Nephron (organoid): ENCODE results near the gene SPAG7.
"Not testable (repeated sequence)": the region's sequence is repeated elsewhere in the genome, so short reads cannot be mapped to it uniquely, and the experiment has no call there.

Experiments
- H3K27ac Mint-ChIP-seq, 3 experiments: 2 replicates each; pipeline ENCODE4 v1.8.0; 2020; ENCODE audit warnings: mixed read lengths in 3 of 3, mild to moderate bottlenecking in 2 of 3, moderate library complexity in 1 of 3
- H3K27me3 Mint-ChIP-seq: 2 replicates; pipeline ENCODE4 v1.8.0; 2021; ENCODE audit warnings: low read depth, mild to moderate bottlenecking, moderate library complexity, mixed read lengths
- H3K36me3 Mint-ChIP-seq: 2 replicates; pipeline ENCODE4 v1.8.0; 2020; ENCODE audit warnings: low read depth, mixed read lengths
- H3K4me1 Mint-ChIP-seq: 2 replicates; pipeline ENCODE4 v1.8.0; 2020; ENCODE audit warnings: mixed read lengths
- H3K4me3 Mint-ChIP-seq, 3 experiments: 2 replicates each; pipeline ENCODE4 v1.8.0; 2020; ENCODE audit warnings: mild to moderate bottlenecking in 3 of 3, mixed read lengths in 3 of 3, moderate library complexity in 2 of 3
- H3K9me3 Mint-ChIP-seq: 2 replicates; pipeline ENCODE4 v1.8.0; 2020; ENCODE audit warnings: mixed read lengths
- CTCF ChIP-seq, 3 experiments: fragments of 200-600 bp; sonication (generic); IDR thresholded peaks; one replicate each; pipeline ENCODE4 v1.5.0; 2021; ENCODE audit warnings: antibody characterized with exemption in 3 of 3; ENCODE audit not compliant: unreplicated experiment in 3 of 3

Gene SPAG7

GRCh38 chr17:4934173-4934979 lies 33.2 kb downstream of the SPAG7 start:
- peak overlapping the region in 1 of 3 experiments; percentile 26 for H3K27ac Mint-ChIP-seq
- peaks cover 23% of the 10 kb centered on the region for H3K4me1 Mint-ChIP-seq
- peak in 1 of 3 experiments; percentile 8 for TF ChIP-seq CTCF (IDR thresholded peaks at IDR 0.05; ENCODE audit: unreplicated experiment in 3 of 3)
- H3K27me3 Mint-ChIP-seq = no peaks in the 10 kb centered on the region
- peaks cover 10% of the 10 kb centered on the region for H3K36me3 Mint-ChIP-seq
- peak overlapping the region in 2 of 3 experiments; percentile 0 to 15 for H3K4me3 Mint-ChIP-seq
- no peaks in the 10 kb centered on the region for H3K9me3 Mint-ChIP-seq

DNA sequence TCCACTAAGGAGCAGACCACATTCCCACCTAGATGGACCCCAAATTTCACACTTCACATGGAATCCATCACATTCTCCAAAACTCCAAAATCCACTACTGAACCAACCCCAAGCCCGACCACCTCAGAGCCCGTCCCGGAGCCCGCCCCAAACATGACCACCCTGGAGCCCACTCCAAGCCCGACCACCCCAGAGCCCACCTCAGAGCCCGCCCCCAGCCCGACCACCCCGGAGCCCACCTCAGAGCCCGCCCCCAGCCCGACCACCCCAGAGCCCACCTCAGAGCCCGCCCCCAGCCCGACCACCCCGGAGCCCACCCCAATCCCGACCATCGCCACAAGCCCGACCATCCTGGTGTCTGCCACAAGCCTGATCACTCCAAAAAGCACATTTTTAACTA lies 34.0 kb downstream of the SPAG7 start:
- Mint-ChIP-seq H3K27ac (peak overlapping the region in 1 of 3 experiments; percentile 47), H3K9me3 (no peaks in the 10 kb centered on the region), H3K36me3 (peaks cover 10% of the 10 kb centered on the region), H3K27me3 (no peaks in the 10 kb centered on the region), H3K4me1 (peaks cover 16% of the 10 kb centered on the region), H3K4me3 (no peak overlapping the region)
- TF ChIP-seq CTCF (IDR thresholded peaks at IDR 0.05; ENCODE audit: unreplicated experiment in 3 of 3) = no peak

DNA sequence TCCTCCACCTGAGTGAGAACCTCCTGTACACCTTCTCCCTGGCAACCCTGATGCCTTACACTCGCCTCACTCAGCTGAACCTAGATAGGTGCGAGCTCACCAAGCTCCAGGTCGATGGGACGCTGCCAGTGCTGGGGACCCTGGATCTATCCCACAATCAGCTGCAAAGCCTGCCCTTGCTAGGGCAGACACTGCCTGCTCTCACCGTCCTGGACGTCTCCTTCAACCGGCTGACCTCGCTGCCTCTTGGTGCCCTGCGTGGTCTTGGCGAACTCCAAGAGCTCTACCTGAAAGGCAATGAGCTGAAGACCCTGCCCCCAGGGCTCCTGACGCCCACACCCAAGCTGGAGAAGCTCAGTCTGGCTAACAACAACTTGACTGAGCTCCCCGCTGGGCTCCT lies 34.9 kb downstream of the SPAG7 start:
- no peak overlapping the region for H3K4me3 Mint-ChIP-seq
- no peaks in the 10 kb centered on the region for H3K27me3 Mint-ChIP-seq
- no peak overlapping the region for H3K27ac Mint-ChIP-seq
- H3K36me3 Mint-ChIP-seq = peaks cover 10% of the 10 kb centered on the region
- no peak for TF ChIP-seq CTCF (IDR thresholded peaks at IDR 0.05; ENCODE audit: unreplicated experiment in 3 of 3)
- H3K9me3 Mint-ChIP-seq = no peaks in the 10 kb centered on the region
- H3K4me1 Mint-ChIP-seq = peaks cover 10% of the 10 kb centered on the region

DNA sequence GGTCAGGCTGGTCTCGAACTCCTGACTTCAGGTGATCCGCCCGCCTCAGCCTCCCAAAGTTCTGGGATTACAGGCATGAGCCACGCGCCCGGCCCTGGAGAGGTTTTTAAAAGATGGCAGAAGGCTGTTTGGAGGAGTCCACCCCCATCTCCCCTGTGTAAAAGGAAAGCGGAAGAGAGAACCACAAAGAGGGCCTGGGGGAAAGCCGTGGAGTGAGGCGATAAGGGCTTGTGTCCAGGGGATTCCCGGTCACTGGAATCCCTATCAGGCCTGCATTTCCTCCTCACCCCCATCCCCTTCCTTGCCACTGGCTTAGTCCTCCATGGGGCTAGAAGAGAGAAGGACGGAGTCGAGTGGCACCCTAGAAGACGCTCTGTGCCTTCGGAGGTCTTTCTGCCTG lies 35.7 kb downstream of the SPAG7 start, which contains the start of gene GP1BA:
Gene GP1BA (plus strand): TSS at position 315 of the 400 bp plus-strand sequence. CDS start 328 bp downstream, outside the sequence.
- no peak within 1 kb of the TSS for H3K27ac Mint-ChIP-seq
- no peak for TF ChIP-seq CTCF (IDR thresholded peaks at IDR 0.05; ENCODE audit: unreplicated experiment in 3 of 3)
- H3K9me3 Mint-ChIP-seq = no peaks in the 10 kb centered on the region
- peaks cover 10% of the 10 kb centered on the region for H3K36me3 Mint-ChIP-seq
- H3K4me1 Mint-ChIP-seq = peaks cover 10% of the 10 kb centered on the region
- no peaks in the 10 kb centered on the region for H3K27me3 Mint-ChIP-seq
- no peak within 1 kb of the TSS for H3K4me3 Mint-ChIP-seq

GRCh38 chr17:4928881-4929280 lies 38.7 kb downstream of the SPAG7 start:
- peaks cover 5% of the 10 kb centered on the region for H3K36me3 Mint-ChIP-seq
- no peaks in the 10 kb centered on the region for H3K9me3 Mint-ChIP-seq
- no peak overlapping the region for H3K4me3 Mint-ChIP-seq
- peaks cover 2% of the 10 kb centered on the region for H3K4me1 Mint-ChIP-seq
- no peak overlapping the region for H3K27ac Mint-ChIP-seq
- no peaks in the 10 kb centered on the region for H3K27me3 Mint-ChIP-seq
- TF ChIP-seq CTCF (IDR thresholded peaks at IDR 0.05; ENCODE audit: unreplicated experiment in 3 of 3) = no peak

- H3K9me3 Mint-ChIP-seq, H3K36me3 Mint-ChIP-seq, H3K27me3 Mint-ChIP-seq, H3K4me3 Mint-ChIP-seq, H3K4me1 Mint-ChIP-seq: not testable (repeated sequence)
- H3K27ac Mint-ChIP-seq = peak overlapping the region in 1 of 3 experiments; percentile 58
These were observed 40.9 kb downstream of the SPAG7 start for GRCh38 chr17:4926577-4927335.
